Measurements from ENCODE around the gene TMEM131L. TPM values are rescaled to one million over a fixed set of nuclear protein-coding genes. Genes with fewer than 3 reads are reported as not detected.

The TMEM131L gene, protein sequence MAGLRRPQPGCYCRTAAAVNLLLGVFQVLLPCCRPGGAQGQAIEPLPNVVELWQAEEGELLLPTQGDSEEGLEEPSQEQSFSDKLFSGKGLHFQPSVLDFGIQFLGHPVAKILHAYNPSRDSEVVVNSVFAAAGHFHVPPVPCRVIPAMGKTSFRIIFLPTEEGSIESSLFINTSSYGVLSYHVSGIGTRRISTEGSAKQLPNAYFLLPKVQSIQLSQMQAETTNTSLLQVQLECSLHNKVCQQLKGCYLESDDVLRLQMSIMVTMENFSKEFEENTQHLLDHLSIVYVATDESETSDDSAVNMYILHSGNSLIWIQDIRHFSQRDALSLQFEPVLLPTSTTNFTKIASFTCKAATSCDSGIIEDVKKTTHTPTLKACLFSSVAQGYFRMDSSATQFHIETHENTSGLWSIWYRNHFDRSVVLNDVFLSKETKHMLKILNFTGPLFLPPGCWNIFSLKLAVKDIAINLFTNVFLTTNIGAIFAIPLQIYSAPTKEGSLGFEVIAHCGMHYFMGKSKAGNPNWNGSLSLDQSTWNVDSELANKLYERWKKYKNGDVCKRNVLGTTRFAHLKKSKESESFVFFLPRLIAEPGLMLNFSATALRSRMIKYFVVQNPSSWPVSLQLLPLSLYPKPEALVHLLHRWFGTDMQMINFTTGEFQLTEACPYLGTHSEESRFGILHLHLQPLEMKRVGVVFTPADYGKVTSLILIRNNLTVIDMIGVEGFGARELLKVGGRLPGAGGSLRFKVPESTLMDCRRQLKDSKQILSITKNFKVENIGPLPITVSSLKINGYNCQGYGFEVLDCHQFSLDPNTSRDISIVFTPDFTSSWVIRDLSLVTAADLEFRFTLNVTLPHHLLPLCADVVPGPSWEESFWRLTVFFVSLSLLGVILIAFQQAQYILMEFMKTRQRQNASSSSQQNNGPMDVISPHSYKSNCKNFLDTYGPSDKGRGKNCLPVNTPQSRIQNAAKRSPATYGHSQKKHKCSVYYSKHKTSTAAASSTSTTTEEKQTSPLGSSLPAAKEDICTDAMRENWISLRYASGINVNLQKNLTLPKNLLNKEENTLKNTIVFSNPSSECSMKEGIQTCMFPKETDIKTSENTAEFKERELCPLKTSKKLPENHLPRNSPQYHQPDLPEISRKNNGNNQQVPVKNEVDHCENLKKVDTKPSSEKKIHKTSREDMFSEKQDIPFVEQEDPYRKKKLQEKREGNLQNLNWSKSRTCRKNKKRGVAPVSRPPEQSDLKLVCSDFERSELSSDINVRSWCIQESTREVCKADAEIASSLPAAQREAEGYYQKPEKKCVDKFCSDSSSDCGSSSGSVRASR (N-terminal part only)
- 4.1 and 5.7 TPM in 2 replicates for total RNA-seq (2014; rRNA removed; shearing (Covaris generic))

DNA sequence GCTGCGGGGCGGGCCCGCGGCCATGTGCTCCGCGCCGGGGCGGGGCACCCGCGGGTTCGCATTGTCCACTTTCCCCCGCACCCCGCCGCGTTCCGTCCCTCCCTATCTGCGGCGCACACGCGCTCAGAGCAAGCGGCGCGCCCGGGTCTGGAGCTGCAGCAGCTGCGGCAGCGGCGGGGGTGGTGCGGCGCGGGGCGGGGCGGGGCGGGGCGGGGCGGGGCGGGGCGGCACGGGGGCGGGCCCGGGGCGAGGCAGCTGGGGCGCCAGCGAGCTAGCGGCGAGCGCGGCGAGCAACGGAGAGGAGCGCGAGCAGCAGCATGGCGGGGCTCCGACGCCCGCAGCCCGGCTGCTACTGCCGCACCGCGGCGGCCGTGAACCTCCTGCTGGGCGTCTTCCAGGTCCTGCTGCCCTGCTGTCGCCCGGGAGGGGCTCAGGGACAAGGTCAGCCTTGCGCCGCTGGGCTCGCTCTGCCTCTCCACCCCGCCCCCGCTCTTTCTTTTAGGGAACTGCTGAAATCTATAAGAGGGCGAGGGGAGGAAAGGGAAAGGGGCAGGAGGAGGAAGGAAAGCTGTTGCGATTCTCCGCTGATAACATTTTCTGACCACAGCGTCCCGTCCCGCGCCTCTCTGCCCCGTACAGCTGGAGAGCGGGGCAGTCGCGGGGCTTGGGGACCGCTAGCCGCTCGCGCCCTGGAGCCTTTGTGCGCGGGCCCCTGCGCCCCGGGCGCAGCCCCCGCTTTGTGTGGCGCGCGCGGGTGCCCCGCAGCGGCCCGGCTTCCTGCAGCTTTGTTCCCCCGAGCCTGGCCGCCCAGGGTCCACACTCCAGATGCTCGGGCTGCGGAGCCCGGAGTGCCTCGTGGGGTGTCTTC is at the start of gene TMEM131L:
TSS of gene TMEM131L (plus strand) at position 280 of the 868 bp plus-strand sequence. CDS start at position 318, 38 bp downstream.

GRCh38 chr4:153684182-153684970 is 218.2 kb downstream of the TMEM131L start, which contains the start of gene TLR2:
Gene TLR2, plus strand, starts transcription at chr4:153684280. Its CDS starts 18,628 bp downstream, at chr4:153702908.

Other genes with a start within 250 kb of the TMEM131L start
- gene MND1, start 121.7 kb upstream of the TMEM131L start, total RNA-seq (2014; rRNA removed; shearing (Covaris generic)) = 22.7 and 33.2 TPM in 2 replicates
- 0.13 TPM in 1 of 2 replicates, not detected in the other for gene TLR2, start 217.9 kb downstream of the TMEM131L start, total RNA-seq (2014; rRNA removed; shearing (Covaris generic))